SK-N-SH (cell line): ENCODE data around the gene LOC101059915.
"Not testable (repeated sequence)": the region's sequence is repeated elsewhere in the genome, so short reads cannot be mapped to it uniquely, and the experiment has no call there.

Source experiments
- CTCF ChIA-PET: fragments of 300-600, 350-600 bp; formaldehyde crosslinking; extraction: SDS; loops from one replicate; lab custom pipeline; 2021; lab: Yijun Ruan, JAX
- POLR2A ChIA-PET: fragments of 350-600 bp; sonication (Branson Sonifier 250); formaldehyde crosslinking; extraction: SDS; loops from one replicate; lab custom pipeline; 2020; ENCODE audit warnings: antibody characterized with exemption, inconsistent platforms; lab: Yijun Ruan, JAX
- DNase-seq: peaks from one replicate; pipeline ENCODE4 v3.0.0; 2012
- H2AFZ ChIP-seq: fragments of 200-600 bp; sonication (generic); 2 replicates; pipeline ENCODE4 v1.8.1; 2016; ENCODE audit warnings: antibody characterized with exemption, mild to moderate bottlenecking, low read depth
- H3F3A ChIP-seq: fragments of 200-600 bp; sonication (generic); replicated peaks from 2 replicates; pipeline ENCODE3; 2016; ENCODE audit warnings: antibody characterized with exemption, mild to moderate bottlenecking; ENCODE audit not compliant: insufficient read depth
- H3K27ac ChIP-seq, 2 experiments: fragments of 200-500 bp in 1 of 2; fragments of 200-600 bp in 1 of 2; sonication (Bioruptor generic) in 1 of 2; sonication (generic), shearing (Covaris generic) in 1 of 2; 2 replicates each; pipeline versions ENCODE4 v1.5.1 to v1.6.1; 2014 to 2016; ENCODE audit warnings: low read depth in 2 of 2, inconsistent platforms in 1 of 2, low read length in 1 of 2, mild to moderate bottlenecking in 1 of 2, mixed read lengths in 1 of 2
- H3K27me3 ChIP-seq: fragments of 200-600 bp; sonication (generic), shearing (Covaris generic); 2 replicates; pipeline ENCODE4 v1.6.1; 2016; ENCODE audit warnings: mixed run types; ENCODE audit not compliant: insufficient read depth
- H3K36me3 ChIP-seq, 2 experiments: fragments of 200-500 bp in 1 of 2; fragments of 200-600 bp in 1 of 2; sonication (Bioruptor generic) in 1 of 2; sonication (generic) in 1 of 2; replicated peaks in 1 of 2; 2 replicates each; pipeline versions ENCODE3 to v1.5.1; 2014 to 2016; ENCODE audit warnings: low read length in 1 of 2, mild to moderate bottlenecking in 1 of 2; ENCODE audit not compliant: insufficient read depth in 2 of 2, control insufficient read depth in 1 of 2
- H3K4me1 ChIP-seq, 2 experiments: fragments of 200-500 bp in 1 of 2; fragments of 200-600 bp in 1 of 2; sonication (Bioruptor generic) in 1 of 2; sonication (generic), shearing (Covaris generic) in 1 of 2; 2 replicates each; pipeline versions ENCODE4 v1.5.1 to v1.6.1; 2014 to 2016; ENCODE audit warnings: low read depth in 1 of 2, low read length in 1 of 2, mixed run types in 1 of 2; ENCODE audit not compliant: insufficient read depth in 2 of 2, control insufficient read depth in 1 of 2
- H3K4me2 ChIP-seq: fragments of 200-600 bp; sonication (generic), shearing (Covaris generic); 2 replicates; pipeline ENCODE4 v1.6.1; 2017; ENCODE audit warnings: mixed run types
- H3K4me3 ChIP-seq, 2 experiments: fragments of 200-500 bp in 1 of 2; fragments of 200-600 bp in 1 of 2; sonication (Bioruptor generic) in 1 of 2; sonication (generic), shearing (Covaris generic) in 1 of 2; 2 replicates each; pipeline versions ENCODE4 v1.5.1 to v1.8.1; 2014 to 2016; ENCODE audit warnings: low read depth in 2 of 2, inconsistent platforms in 1 of 2, low read length in 1 of 2, mild to moderate bottlenecking in 1 of 2, mixed read lengths in 1 of 2, moderate library complexity in 1 of 2
- H3K79me2 ChIP-seq: fragments of 200-600 bp; sonication (generic); 2 replicates; pipeline ENCODE4 v1.8.1; 2017; ENCODE audit warnings: mild to moderate bottlenecking; ENCODE audit not compliant: insufficient read depth
- H3K9ac ChIP-seq: fragments of 200-600 bp; sonication (generic); 2 replicates; pipeline ENCODE4 v1.6.1; 2017; ENCODE audit warnings: mixed run types
- H3K9me2 ChIP-seq: fragments of 200-600 bp; sonication (generic); 2 replicates; pipeline ENCODE4 v1.6.1; 2017; ENCODE audit warnings: mixed run types
- H3K9me3 ChIP-seq: fragments of 200-600 bp; sonication (generic); 2 replicates; pipeline ENCODE4 v1.6.1; 2017; ENCODE audit warnings: mixed run types, mild to moderate bottlenecking, moderate library complexity
- H4K20me1 ChIP-seq: fragments of 200-600 bp; sonication (generic); 2 replicates; pipeline ENCODE4 v1.6.1; 2017; ENCODE audit warnings: mild to moderate bottlenecking, mixed run types; ENCODE audit not compliant: insufficient read depth
- EZH2phosphoT487 ChIP-seq: fragments of 200-600 bp; sonication (generic); IDR thresholded peaks from 2 replicates; pipeline ENCODE4 v1.6.1; 2017; ENCODE audit warnings: low read depth, mixed run types, mild to moderate bottlenecking, antibody characterized with exemption, moderate library complexity, borderline replicate concordance
- FOSL2 ChIP-seq: IDR thresholded peaks from 2 replicates; pipeline ENCODE4 v1.4.0; 2012; ENCODE audit warnings: low read depth, mild to moderate bottlenecking, moderate library complexity, borderline replicate concordance
- FOXJ3 ChIP-seq: sonication (generic); formaldehyde crosslinking; IDR thresholded peaks from 2 replicates; pipeline ENCODE4 v1.5.1; 2020; ENCODE audit warnings: mild to moderate bottlenecking, missing genetic modification reagents
- MEF2A ChIP-seq: IDR thresholded peaks from 2 replicates; pipeline ENCODE4 v1.4.0; 2012; ENCODE audit warnings: low read depth, borderline replicate concordance
- NRF1 ChIP-seq: IDR thresholded peaks from 2 replicates; pipeline ENCODE4 v1.6.1; 2012; ENCODE audit warnings: low read depth, mild to moderate bottlenecking, low read length
- POLR2AphosphoS5 ChIP-seq: IDR thresholded peaks from 2 replicates; pipeline ENCODE4 v1.6.1; 2012; ENCODE audit warnings: low read depth, low read length
- RAD21 ChIP-seq: IDR thresholded peaks from 2 replicates; pipeline ENCODE4 v1.6.1; 2012; ENCODE audit warnings: mild to moderate bottlenecking, low read length
- RCOR1 ChIP-seq: fragments of 150-350 bp; IDR thresholded peaks from 2 replicates; pipeline ENCODE4 v1.6.1; 2017; ENCODE audit warnings: antibody characterized with exemption, low read length
- SIN3A ChIP-seq: IDR thresholded peaks from 2 replicates; pipeline ENCODE4 v1.6.1; 2012; ENCODE audit warnings: low read depth, mild to moderate bottlenecking, low read length, moderate library complexity, borderline replicate concordance
- TCF12 ChIP-seq: IDR thresholded peaks from 2 replicates; pipeline ENCODE4 v1.4.0; 2012
- USF1 ChIP-seq: IDR thresholded peaks from 2 replicates; pipeline ENCODE4 v1.4.0; 2012; ENCODE audit warnings: low read depth, borderline replicate concordance
- USF2 ChIP-seq: fragments of 150-350 bp; IDR thresholded peaks from 2 replicates; pipeline ENCODE4 v1.6.1; 2017; ENCODE audit warnings: antibody characterized with exemption, low read length, low read depth, borderline replicate concordance
- WGBS: methylation state at CpG from one replicate; pipeline ENCODE4 v1.1.6; 2017; ENCODE audit warnings: low lambda C conversion rate; 5-methylcytosine and 5-hydroxymethylcytosine counted together
- TF ChIP-seq, protein P1 (sequence below): fragments of 200-600 bp; sonication (generic); IDR thresholded peaks from 2 replicates; pipeline ENCODE4 v1.6.1; 2017; ENCODE audit warnings: antibody characterized with exemption, mild to moderate bottlenecking, moderate library complexity
- TF ChIP-seq, protein P2 (sequence below): IDR thresholded peaks from 2 replicates; pipeline ENCODE4 v1.6.1; 2012; ENCODE audit warnings: mild to moderate bottlenecking, low read depth, low read length, moderate library complexity
- TF ChIP-seq, protein P3 (sequence below): fragments of 150-350 bp; IDR thresholded peaks from 2 replicates; pipeline ENCODE4 v1.6.1; 2016; ENCODE audit warnings: mild to moderate bottlenecking, low read depth, low read length

LOC101059915 gene

GRCh38 chrX:71669947-71670346 lies 2.6 kb downstream of the LOC101059915 start:
- H3F3A ChIP-seq, POLR2A ChIA-PET, H3K79me2 ChIP-seq, H3K4me3 ChIP-seq, H3K4me2 ChIP-seq, H3K9ac ChIP-seq, H3K9me2 ChIP-seq, H3K27ac ChIP-seq, H2AFZ ChIP-seq, H3K4me1 ChIP-seq, H3K9me3 ChIP-seq, H4K20me1 ChIP-seq, H3K36me3 ChIP-seq, CTCF ChIA-PET: not testable (repeated sequence)
- peaks cover 43% of the 10 kb centered on the region for H3K27me3 ChIP-seq
- DNase-seq: peak; percentile 53
- peak; percentile 48 for TF ChIP-seq RAD21
- TF ChIP-seq, protein P1, sequence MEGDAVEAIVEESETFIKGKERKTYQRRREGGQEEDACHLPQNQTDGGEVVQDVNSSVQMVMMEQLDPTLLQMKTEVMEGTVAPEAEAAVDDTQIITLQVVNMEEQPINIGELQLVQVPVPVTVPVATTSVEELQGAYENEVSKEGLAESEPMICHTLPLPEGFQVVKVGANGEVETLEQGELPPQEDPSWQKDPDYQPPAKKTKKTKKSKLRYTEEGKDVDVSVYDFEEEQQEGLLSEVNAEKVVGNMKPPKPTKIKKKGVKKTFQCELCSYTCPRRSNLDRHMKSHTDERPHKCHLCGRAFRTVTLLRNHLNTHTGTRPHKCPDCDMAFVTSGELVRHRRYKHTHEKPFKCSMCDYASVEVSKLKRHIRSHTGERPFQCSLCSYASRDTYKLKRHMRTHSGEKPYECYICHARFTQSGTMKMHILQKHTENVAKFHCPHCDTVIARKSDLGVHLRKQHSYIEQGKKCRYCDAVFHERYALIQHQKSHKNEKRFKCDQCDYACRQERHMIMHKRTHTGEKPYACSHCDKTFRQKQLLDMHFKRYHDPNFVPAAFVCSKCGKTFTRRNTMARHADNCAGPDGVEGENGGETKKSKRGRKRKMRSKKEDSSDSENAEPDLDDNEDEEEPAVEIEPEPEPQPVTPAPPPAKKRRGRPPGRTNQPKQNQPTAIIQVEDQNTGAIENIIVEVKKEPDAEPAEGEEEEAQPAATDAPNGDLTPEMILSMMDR: peak; percentile 46
- 0% methylated on average over 2 of the region's 10 CpGs for WGBS

DNA sequence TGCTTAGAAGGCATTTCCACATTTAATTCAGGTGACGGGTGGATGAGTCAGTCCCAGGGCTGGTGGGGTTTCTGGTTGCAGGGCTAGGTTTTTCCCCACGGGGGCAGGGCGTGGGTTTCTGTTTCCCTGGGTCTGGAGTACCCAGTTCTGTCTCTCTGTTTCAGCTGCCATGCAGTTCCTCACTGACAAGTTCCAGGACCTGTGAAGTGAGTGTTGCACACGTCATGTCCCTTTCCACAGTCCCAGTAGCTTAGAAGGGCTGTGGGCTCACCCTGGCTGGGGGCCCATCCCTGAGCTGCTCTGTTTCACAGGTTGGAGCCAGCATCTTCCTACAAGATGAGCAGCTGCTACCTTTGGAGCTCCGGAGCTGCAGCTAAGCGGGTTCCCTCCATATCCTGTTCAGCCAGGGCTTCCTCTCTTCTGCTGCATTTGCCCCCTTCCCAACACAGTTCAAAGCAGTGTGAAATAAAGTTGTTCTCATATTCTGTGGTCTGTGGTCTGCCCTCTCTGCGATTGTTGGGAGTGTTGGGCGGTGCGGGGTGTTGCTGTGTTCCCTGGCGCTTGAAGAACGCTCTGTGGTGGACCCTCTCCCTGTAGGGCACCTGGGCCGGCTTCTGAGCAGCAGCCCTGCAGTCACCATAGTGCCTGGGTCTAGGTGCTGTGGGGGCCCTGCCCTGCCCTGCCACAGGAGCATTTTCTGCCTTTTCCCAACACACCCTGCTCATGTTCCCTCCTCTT lies 3.9 kb downstream of the LOC101059915 start:
- 11% methylated on average over 11 of the region's 12 CpGs for WGBS
- H2AFZ ChIP-seq: no peak overlapping the region
- H3K4me2 ChIP-seq: no peak overlapping the region
- no peak for TF ChIP-seq MEF2A
- no peak for TF ChIP-seq USF2
- no peak for TF ChIP-seq NRF1
- no peak for TF ChIP-seq RCOR1
- TF ChIP-seq, protein P1: no peak
- TF ChIP-seq USF1: no peak
- no peak for TF ChIP-seq POLR2AphosphoS5
- TF ChIP-seq, protein P2, sequence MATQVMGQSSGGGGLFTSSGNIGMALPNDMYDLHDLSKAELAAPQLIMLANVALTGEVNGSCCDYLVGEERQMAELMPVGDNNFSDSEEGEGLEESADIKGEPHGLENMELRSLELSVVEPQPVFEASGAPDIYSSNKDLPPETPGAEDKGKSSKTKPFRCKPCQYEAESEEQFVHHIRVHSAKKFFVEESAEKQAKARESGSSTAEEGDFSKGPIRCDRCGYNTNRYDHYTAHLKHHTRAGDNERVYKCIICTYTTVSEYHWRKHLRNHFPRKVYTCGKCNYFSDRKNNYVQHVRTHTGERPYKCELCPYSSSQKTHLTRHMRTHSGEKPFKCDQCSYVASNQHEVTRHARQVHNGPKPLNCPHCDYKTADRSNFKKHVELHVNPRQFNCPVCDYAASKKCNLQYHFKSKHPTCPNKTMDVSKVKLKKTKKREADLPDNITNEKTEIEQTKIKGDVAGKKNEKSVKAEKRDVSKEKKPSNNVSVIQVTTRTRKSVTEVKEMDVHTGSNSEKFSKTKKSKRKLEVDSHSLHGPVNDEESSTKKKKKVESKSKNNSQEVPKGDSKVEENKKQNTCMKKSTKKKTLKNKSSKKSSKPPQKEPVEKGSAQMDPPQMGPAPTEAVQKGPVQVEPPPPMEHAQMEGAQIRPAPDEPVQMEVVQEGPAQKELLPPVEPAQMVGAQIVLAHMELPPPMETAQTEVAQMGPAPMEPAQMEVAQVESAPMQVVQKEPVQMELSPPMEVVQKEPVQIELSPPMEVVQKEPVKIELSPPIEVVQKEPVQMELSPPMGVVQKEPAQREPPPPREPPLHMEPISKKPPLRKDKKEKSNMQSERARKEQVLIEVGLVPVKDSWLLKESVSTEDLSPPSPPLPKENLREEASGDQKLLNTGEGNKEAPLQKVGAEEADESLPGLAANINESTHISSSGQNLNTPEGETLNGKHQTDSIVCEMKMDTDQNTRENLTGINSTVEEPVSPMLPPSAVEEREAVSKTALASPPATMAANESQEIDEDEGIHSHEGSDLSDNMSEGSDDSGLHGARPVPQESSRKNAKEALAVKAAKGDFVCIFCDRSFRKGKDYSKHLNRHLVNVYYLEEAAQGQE: no peak
- no peak for TF ChIP-seq SIN3A
- TF ChIP-seq RAD21: no peak
- TF ChIP-seq, protein P3, sequence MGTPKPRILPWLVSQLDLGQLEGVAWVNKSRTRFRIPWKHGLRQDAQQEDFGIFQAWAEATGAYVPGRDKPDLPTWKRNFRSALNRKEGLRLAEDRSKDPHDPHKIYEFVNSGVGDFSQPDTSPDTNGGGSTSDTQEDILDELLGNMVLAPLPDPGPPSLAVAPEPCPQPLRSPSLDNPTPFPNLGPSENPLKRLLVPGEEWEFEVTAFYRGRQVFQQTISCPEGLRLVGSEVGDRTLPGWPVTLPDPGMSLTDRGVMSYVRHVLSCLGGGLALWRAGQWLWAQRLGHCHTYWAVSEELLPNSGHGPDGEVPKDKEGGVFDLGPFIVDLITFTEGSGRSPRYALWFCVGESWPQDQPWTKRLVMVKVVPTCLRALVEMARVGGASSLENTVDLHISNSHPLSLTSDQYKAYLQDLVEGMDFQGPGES: no peak
- no peak for TF ChIP-seq FOXJ3 (CRISPR knock-in tag)
- no peak for TF ChIP-seq EZH2phosphoT487
- TF ChIP-seq TCF12: no peak
- no peak for TF ChIP-seq FOSL2

More for the DNA sequence above, 3.9 kb downstream of the LOC101059915 start:
- POLR2A ChIA-PET: no interaction called here
- H3K36me3 ChIP-seq: no peaks in the 10 kb centered on the region
- H3K9me2 ChIP-seq: no peaks in the 10 kb centered on the region
- H3K4me1 ChIP-seq: no peaks in the 10 kb centered on the region
- no peak for DNase-seq
- no peak overlapping the region for H3K4me3 ChIP-seq
- CTCF ChIA-PET: no interaction called here
- H3K27me3 ChIP-seq: peaks cover 43% of the 10 kb centered on the region
- H3K27ac ChIP-seq: no peak overlapping the region
- no peaks in the 10 kb centered on the region for H4K20me1 ChIP-seq
- no peaks in the 10 kb centered on the region for H3K9me3 ChIP-seq
- no peak overlapping the region for H3K9ac ChIP-seq
- no peaks in the 10 kb centered on the region for H3F3A ChIP-seq
- no peaks in the 10 kb centered on the region for H3K79me2 ChIP-seq
